ENCODE results near the gene AARS2. TPM values are rescaled to one million over a fixed set of nuclear protein-coding genes. Genes with fewer than 3 reads are reported as not detected.
"Not testable (repeated sequence)": the region's sequence is repeated elsewhere in the genome, so short reads cannot be mapped to it uniquely, and the experiment has no call there.

AARS2 gene
- total RNA-seq, 6 donors from 2014 or later: 11.1 to 23.0 (median 12.0) TPM

DNA sequence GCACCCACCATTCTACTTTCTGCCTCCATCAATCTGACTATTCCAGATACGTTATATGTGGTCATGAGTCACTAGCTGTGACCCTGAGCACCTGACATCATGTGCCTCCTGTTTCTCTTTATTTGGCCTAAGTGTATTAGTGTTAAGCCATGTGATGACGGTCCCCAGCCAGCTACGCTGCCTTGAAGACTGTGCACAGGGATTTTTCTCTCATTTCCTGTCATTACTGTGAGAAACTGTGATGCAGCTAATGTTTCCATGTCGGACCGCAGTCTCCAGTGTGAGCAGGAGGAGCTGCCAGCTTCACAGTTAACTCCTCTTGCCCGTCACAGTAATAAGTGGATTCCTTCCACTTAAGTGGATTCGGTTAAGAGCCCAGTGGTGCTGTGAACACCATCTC, 19.4 kb upstream of the AARS2 start:
- Histone ChIP-seq H3K4me3 (no peak overlapping the region), H3K27ac (no peak overlapping the region), H3K27me3 (no peaks in the 10 kb centered on the region), H3K4me1 (no peaks in the 10 kb centered on the region), H3K36me3 (no peaks in the 10 kb centered on the region), H3K9me3 (no peaks in the 10 kb centered on the region)
- ATAC-seq (ENCODE audit: low FRiP score in 2 of 2) (peak in 1 of 2 donors; percentile 9), DNase-seq (no peak)
- 40 to 44% methylated on average over 7 of the region's 7 CpGs for WGBS, 2 donors
- no peak for TF ChIP-seq POLR2AphosphoS5 (IDR thresholded peaks at IDR 0.05)
- TF ChIP-seq, protein P1, sequence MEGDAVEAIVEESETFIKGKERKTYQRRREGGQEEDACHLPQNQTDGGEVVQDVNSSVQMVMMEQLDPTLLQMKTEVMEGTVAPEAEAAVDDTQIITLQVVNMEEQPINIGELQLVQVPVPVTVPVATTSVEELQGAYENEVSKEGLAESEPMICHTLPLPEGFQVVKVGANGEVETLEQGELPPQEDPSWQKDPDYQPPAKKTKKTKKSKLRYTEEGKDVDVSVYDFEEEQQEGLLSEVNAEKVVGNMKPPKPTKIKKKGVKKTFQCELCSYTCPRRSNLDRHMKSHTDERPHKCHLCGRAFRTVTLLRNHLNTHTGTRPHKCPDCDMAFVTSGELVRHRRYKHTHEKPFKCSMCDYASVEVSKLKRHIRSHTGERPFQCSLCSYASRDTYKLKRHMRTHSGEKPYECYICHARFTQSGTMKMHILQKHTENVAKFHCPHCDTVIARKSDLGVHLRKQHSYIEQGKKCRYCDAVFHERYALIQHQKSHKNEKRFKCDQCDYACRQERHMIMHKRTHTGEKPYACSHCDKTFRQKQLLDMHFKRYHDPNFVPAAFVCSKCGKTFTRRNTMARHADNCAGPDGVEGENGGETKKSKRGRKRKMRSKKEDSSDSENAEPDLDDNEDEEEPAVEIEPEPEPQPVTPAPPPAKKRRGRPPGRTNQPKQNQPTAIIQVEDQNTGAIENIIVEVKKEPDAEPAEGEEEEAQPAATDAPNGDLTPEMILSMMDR (IDR thresholded peaks at IDR 0.05): no peak
- TF ChIP-seq POLR2A (IDR thresholded peaks at IDR 0.05): no peak
- TF ChIP-seq EP300 (IDR thresholded peaks at IDR 0.05): no peak

DNA sequence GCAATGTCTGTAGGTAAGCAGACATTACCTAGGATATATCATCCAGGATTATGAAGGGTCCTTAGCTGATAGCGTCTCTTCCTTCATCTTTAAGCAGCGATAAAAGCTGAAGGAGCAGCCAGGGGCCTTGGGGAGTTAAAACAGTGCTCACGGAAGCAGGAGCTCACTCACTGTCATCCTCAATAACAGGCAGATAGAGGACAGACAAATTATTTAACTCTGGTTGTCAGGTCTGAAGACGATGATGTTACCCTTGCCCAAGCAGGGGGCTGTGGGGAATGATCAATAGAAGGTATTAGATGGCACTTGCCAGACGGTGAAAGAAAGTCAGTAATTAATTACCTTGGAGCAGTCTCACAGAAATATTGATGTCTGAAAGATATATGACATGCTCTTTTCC, 16.7 kb upstream of the AARS2 start:
- WGBS, 2 donors: 64 to 74% methylated on average over 5 of the region's 5 CpGs
- Histone ChIP-seq H3K27me3 (no peaks in the 10 kb centered on the region), H3K27ac (no peak overlapping the region), H3K4me1 (no peaks in the 10 kb centered on the region), H3K4me3 (no peak overlapping the region), H3K9me3 (no peaks in the 10 kb centered on the region), H3K36me3 (no peaks in the 10 kb centered on the region)
- ATAC-seq (ENCODE audit: low FRiP score in 2 of 2) (no peak), DNase-seq (no peak)
- TF ChIP-seq, protein P1 (IDR thresholded peaks at IDR 0.05): no peak
- no peak for TF ChIP-seq POLR2A (IDR thresholded peaks at IDR 0.05)
- no peak for TF ChIP-seq EP300 (IDR thresholded peaks at IDR 0.05)
- TF ChIP-seq POLR2AphosphoS5 (IDR thresholded peaks at IDR 0.05): no peak

DNA sequence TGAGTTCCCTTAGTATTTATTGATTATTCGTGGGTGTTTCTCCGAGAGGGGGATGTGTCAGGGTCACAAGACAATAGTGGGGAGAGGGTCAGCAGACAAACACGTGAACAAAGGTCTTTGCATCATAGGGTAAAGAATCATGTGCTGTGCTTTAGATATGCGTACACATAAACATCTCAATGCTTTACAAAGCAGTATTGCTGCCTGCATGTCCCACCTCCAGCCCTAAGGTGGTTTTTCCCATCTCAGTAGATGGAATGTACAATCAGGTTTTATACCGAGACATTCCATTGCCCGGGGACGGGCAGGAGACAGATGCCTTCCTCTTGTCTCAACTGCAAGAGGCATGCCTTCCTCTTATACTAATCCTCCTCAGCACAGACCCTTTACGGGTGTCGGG, 15.1 kb upstream of the AARS2 start:
- H3K4me1 ChIP-seq; ATAC-seq (ENCODE audit: low FRiP score in 2 of 2); H3K27me3 ChIP-seq; DNase-seq; H3K4me3 ChIP-seq; H3K27ac ChIP-seq; H3K9me3 ChIP-seq; H3K36me3 ChIP-seq: not testable (repeated sequence)
- WGBS, 2 donors: 37 to 39% methylated on average over 4 to 7 of the region's 9 CpGs

DNA sequence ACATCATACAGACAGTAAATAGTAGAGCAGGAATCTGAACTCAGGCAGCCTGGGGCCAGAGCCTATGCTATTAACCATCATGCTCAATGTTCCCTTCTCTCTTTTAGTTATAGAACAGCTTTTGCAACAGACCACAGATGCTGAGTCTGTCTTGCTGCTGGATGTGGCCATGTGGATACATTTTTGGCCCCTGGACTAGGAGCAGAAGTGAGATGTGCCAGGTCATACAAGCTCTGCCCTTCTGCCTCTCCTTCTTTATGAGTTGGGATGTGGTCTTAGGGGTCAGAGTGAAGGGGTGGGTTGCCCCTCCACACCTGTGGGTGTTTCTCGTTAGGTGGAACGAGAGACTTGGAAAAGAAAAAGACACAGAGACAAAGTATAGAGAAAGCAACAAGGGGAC, 14.6 kb upstream of the AARS2 start:
- Histone ChIP-seq H3K36me3 (no peaks in the 10 kb centered on the region), H3K9me3 (no peaks in the 10 kb centered on the region), H3K4me3 (no peak overlapping the region), H3K4me1 (no peaks in the 10 kb centered on the region), H3K27me3 (no peaks in the 10 kb centered on the region), H3K27ac (no peak overlapping the region)
- 52 to 70% methylated on average over 2 of the region's 2 CpGs for WGBS, 2 donors
- ATAC-seq (ENCODE audit: low FRiP score in 2 of 2) (no peak), DNase-seq (no peak)
- TF ChIP-seq POLR2AphosphoS5 (IDR thresholded peaks at IDR 0.05) (no peak), EP300 (IDR thresholded peaks at IDR 0.05) (no peak), POLR2A (IDR thresholded peaks at IDR 0.05) (no peak)
- TF ChIP-seq, protein P1 (IDR thresholded peaks at IDR 0.05): no peak

DNA sequence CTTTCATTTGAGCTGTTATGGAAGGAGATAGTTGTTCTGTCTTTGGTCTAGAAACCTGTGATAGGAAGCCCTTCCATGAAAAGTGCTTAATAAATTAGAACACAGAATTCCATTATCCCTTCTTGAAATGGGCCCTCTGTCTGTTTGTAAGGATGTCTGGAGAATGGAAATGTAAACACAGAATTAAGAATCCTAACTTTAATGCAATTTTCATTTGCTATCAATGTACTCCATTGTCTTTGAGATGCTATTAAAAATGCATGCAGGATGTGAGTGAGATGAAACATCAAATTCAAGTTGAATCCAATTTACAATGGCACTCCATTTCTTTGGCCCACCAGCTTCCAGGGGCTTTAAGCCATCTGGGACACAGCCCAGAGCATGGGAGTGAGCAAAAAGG, 13.9 kb upstream of the AARS2 start:
- ATAC-seq (ENCODE audit: low FRiP score in 2 of 2) (no peak), DNase-seq (no peak)
- H3K9me3 ChIP-seq: no peaks in the 10 kb centered on the region
- no peak overlapping the region for H3K4me3 ChIP-seq
- no peaks in the 10 kb centered on the region for H3K27me3 ChIP-seq
- no peak overlapping the region for H3K27ac ChIP-seq
- TF ChIP-seq POLR2A (IDR thresholded peaks at IDR 0.05): no peak
- no peak for TF ChIP-seq POLR2AphosphoS5 (IDR thresholded peaks at IDR 0.05)
- no peak for TF ChIP-seq EP300 (IDR thresholded peaks at IDR 0.05)
- TF ChIP-seq, protein P1 (IDR thresholded peaks at IDR 0.05): no peak
- no peaks in the 10 kb centered on the region for H3K36me3 ChIP-seq
- H3K4me1 ChIP-seq: no peaks in the 10 kb centered on the region

Measured in upper lobe of left lung (tissue), 6 donors.